ENCODE results near the gene PLA2G4D. TPM values are rescaled to one million over a fixed set of nuclear protein-coding genes. Genes with fewer than 3 reads are reported as not detected.

The PLA2G4D gene
- total and polyA plus RNA-seq, 10 of the 15 experiments (the other 5 are each of a cell fraction or from before 2014, with no cell fraction given), result 0.03 TPM; not detected in 9

GRCh38 chr15:42035435-42035761 lies 59.0 kb downstream of the PLA2G4D start (continued):
- TF ChIP-seq RFX5 (IDR thresholded peaks at IDR 0.05; ENCODE audit: low read depth, low read length), result no peak
- no peak for TF ChIP-seq RB1 (IDR thresholded peaks at IDR 0.05; ENCODE audit: borderline replicate concordance)
- TF ChIP-seq PBX3 (IDR thresholded peaks at IDR 0.05; ENCODE audit: insufficient replicate concordance, low read depth, low read length), result no peak
- no peak for TF ChIP-seq HDAC6 (IDR thresholded peaks at IDR 0.05; ENCODE audit: unreplicated experiment)
- no peak for TF ChIP-seq ZBED1 (IDR thresholded peaks at IDR 0.05; ENCODE audit: borderline replicate concordance)
- peak; percentile 82; the same call in 1 of the 2 replicates for TF ChIP-seq EED (IDR thresholded peaks at IDR 0.05; ENCODE audit: low read depth)
- no peak for TF ChIP-seq HDGF (IDR thresholded peaks at IDR 0.05)
- TF ChIP-seq CHD1 (IDR thresholded peaks at IDR 0.05; ENCODE audit: low read depth, low read length), result no peak
- no peak for TF ChIP-seq WRNIP1 (IDR thresholded peaks at IDR 0.05; ENCODE audit: borderline replicate concordance, low read depth, low read length)
- no peak for TF ChIP-seq PAX8 (IDR thresholded peaks at IDR 0.05)
- no peak for TF ChIP-seq RELA (IDR thresholded peaks at IDR 0.05; ENCODE audit: borderline replicate concordance, partially characterized antibody)
- TF ChIP-seq DPF2 (IDR thresholded peaks at IDR 0.05), result 0 out of 2 replicates have a peak, but pooled peaks have one; percentile 45
- TF ChIP-seq STAT1 (conservative IDR thresholded peaks at IDR 0.05), result no peak
- TF ChIP-seq LARP7 (IDR thresholded peaks at IDR 0.05), result no peak
- no peak for TF ChIP-seq ZNF24 (IDR thresholded peaks at IDR 0.05)
- TF ChIP-seq SP1 (IDR thresholded peaks at IDR 0.05; ENCODE audit: low read depth, low read length), result no peak
- TF ChIP-seq REST (IDR thresholded peaks at IDR 0.05; ENCODE audit: low read depth, low read length), result no peak
- peak; percentile 40; the same call in 1 of the 2 replicates for TF ChIP-seq POLR2AphosphoS5 (IDR thresholded peaks at IDR 0.05; ENCODE audit: low read length)
- no peak for TF ChIP-seq ATF3 (IDR thresholded peaks at IDR 0.05; ENCODE audit: borderline replicate concordance, extremely low read depth, low read depth, low read length)
- TF ChIP-seq USF2 (IDR thresholded peaks at IDR 0.05; ENCODE audit: borderline replicate concordance, low read depth, low read length), result no peak
- no peak for TF ChIP-seq RAD21 (IDR thresholded peaks at IDR 0.05; ENCODE audit: insufficient read depth, low read depth, low read length)
- peak; percentile 51 for TF ChIP-seq RELB (IDR thresholded peaks at IDR 0.05; ENCODE audit: low read depth)
- no peak for TF ChIP-seq SRF (IDR thresholded peaks at IDR 0.05; ENCODE audit: low read depth in 2 of 2, low read length in 2 of 2)
- TF ChIP-seq NR2C2 (IDR thresholded peaks at IDR 0.05; ENCODE audit: borderline replicate concordance, control insufficient read depth, insufficient read length, low read depth), result no peak

Data from GM12878 (cell line).